ENCODE measurements around the gene CEP152.
A peak's percentile ranks its signal among the peaks of the same experiment; 100 is the strongest.
"Not testable (repeated sequence)": the region's sequence is repeated elsewhere in the genome, so short reads cannot be mapped to it uniquely, and the experiment has no call there.

Gene CEP152, protein sequence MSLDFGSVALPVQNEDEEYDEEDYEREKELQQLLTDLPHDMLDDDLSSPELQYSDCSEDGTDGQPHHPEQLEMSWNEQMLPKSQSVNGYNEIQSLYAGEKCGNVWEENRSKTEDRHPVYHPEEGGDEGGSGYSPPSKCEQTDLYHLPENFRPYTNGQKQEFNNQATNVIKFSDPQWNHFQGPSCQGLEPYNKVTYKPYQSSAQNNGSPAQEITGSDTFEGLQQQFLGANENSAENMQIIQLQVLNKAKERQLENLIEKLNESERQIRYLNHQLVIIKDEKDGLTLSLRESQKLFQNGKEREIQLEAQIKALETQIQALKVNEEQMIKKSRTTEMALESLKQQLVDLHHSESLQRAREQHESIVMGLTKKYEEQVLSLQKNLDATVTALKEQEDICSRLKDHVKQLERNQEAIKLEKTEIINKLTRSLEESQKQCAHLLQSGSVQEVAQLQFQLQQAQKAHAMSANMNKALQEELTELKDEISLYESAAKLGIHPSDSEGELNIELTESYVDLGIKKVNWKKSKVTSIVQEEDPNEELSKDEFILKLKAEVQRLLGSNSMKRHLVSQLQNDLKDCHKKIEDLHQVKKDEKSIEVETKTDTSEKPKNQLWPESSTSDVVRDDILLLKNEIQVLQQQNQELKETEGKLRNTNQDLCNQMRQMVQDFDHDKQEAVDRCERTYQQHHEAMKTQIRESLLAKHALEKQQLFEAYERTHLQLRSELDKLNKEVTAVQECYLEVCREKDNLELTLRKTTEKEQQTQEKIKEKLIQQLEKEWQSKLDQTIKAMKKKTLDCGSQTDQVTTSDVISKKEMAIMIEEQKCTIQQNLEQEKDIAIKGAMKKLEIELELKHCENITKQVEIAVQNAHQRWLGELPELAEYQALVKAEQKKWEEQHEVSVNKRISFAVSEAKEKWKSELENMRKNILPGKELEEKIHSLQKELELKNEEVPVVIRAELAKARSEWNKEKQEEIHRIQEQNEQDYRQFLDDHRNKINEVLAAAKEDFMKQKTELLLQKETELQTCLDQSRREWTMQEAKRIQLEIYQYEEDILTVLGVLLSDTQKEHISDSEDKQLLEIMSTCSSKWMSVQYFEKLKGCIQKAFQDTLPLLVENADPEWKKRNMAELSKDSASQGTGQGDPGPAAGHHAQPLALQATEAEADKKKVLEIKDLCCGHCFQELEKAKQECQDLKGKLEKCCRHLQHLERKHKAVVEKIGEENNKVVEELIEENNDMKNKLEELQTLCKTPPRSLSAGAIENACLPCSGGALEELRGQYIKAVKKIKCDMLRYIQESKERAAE (N-terminal part only)

DNA sequence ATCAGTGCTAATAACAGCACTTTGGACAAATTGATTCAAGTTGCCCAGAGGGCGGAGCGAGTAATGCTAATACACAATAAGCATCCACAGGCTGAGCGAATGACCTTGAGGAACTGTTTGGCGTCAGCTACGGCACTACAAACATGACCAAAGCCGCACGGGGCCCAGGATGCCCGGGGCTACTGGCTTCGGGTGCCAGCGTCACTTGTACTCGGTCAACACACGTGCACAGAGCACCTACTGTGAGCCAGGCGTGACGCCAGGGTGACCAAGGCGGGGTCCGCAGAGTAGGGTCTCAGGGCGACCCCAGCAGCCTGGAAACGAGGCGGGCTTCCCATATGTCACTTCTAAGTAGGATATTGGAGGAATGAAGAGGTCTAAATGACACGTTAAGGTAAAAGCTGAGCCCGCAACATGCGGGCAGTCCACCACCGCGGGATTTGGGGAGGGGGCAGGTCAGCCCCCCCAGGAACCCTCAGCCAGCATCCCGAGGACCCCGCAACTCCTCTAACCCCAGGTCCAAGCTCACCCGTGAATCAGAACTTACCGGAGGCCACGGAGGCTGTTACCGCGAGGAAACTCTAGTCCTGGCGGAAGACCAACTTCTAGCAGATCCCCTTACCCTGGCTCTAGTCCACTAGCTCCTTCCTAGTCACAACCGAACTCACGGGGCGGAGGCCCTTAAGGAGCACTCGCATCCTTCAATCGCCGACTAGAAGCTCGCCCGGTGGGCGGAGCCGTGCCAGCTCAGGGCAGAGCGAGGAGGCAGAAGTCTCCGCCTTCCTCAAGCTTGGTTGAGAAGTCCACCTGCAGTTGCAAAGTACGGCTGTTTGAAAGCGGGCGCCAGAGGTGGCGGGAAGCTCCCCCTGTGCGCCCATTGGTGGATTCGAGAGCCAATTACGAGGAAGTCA, at the start of gene CEP152:
Gene CEP152, minus strand, starts transcription at position 656 of the 911 bp plus-strand sequence. CDS start 5,420 bp downstream, outside the sequence.
- DNase-seq = peak; percentile 99

- no peak for DNase-seq
Measured at GRCh38 chr15:48859426-48859825, 48.6 kb upstream of the CEP152 start.

- no peak for DNase-seq
Measured at GRCh38 chr15:48858401-48858800, 47.5 kb upstream of the CEP152 start.

DNA sequence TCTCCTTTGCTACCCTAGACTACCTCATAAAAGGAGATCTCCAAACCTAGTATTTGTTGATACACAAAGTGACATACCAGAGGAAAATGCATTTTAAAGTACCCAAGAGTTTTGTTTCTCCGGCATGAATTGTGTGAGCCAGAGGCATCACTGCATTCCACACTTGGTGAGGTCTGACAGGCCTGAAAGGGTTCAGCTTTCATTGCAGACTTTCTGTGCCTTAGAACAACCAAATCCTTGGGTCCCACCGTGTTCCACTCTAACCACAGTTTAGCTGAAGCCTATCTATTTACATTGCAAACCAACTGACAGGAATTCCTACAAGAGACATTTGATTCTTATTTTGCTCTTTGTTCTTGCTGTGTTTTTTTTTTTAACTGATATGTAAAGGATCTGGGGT, 46.1 kb upstream of the CEP152 start:
- DNase-seq = no peak

DNA sequence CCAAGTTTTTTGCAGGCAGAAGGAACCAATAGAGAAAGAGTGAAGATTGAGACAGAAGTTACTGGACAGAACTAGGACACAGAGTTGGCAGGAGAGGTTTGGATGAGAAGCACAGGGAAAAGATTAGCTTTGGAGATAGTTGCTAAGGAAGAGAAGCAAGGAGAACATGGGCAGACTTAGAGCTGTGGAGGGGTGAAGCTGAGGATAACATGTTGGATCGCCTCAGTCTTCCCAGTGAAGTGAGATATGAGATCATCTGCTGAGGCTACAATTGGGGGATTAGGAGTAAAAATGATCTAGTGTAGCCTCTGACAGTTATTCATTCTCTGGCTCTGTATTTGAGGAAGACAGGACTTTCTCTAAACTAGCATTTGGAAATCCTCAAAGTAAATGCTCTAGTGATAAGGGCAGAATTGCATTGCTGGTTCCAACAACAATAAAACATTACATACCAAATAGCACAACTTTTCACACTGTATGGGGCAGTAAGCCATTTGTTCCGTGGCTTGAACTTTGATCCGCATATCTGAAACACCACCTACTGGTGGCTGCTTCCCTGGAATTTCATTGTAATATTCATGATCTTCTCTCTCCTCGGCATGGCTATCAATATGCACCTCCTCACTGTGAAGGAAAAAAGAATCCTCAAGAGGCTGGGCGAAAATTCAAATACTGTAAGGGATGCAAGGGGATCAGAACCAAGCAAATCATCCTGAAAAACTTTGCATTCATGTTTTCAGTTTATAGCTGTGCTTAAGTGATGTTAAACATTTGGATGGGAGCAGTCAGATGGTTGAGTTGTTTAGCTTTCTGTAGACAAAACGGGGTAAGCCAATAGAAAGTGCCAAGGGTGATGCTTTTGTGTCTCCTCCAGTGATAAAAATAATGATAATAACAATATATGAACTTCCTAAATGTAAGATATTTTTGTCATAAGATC, 44.9 kb upstream of the CEP152 start:
- DNase-seq = no peak

- DNase-seq = not testable (repeated sequence)
Measured at GRCh38 chr15:48854434-48854833, 43.6 kb upstream of the CEP152 start.

- DNase-seq = no peak
Measured at GRCh38 chr15:48851956-48852355, 41.1 kb upstream of the CEP152 start.

- no peak for DNase-seq
Measured at GRCh38 chr15:48850648-48851047, 39.8 kb upstream of the CEP152 start.

DNA sequence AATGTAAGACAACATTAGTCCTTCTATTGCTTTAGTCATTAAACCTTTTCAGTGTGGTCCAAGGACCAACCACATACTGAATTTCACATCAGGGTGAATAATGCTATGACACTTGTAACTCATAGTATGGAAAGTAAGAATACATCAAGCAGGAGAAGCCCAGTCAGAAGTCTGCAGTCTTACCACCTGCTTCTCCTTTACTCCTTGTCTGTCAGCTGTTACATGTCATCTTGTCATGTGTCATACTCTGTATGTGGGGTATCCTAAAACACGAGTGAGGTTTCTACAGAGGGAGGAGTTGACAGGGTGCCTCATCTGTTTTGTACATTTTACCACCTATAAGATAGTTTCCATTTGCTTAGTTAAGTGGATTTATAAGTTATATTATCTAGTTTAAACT, 34.3 kb upstream of the CEP152 start:
- no peak for DNase-seq

DNA sequence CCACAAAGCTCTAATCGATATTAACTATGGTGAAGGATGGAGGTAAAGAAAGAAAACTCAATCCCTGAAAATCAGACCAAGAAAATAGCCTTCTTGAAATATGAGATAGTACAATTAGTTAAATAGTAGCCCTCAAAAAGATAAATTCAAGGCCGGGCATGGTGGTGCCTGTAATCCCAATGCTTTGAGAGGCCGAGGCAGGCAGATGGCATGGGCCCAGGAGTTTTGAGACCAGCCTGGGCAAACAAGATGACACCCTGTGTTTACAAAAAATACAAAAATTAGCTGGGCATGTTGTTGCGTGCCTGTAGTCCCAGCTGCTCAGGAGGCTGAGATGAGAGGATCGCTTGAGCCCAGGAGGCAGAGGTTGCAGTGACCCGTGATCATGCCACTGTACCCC, 31.6 kb upstream of the CEP152 start:
- peak; percentile 69 for DNase-seq

GRCh38 chr15:48834756-48835155, 23.9 kb upstream of the CEP152 start:
- DNase-seq = no peak

GRCh38 chr15:48833526-48834239, 22.8 kb upstream of the CEP152 start:
- no peak for DNase-seq

GRCh38 chr15:48832648-48833047, 21.8 kb upstream of the CEP152 start:
- no peak for DNase-seq

DNA sequence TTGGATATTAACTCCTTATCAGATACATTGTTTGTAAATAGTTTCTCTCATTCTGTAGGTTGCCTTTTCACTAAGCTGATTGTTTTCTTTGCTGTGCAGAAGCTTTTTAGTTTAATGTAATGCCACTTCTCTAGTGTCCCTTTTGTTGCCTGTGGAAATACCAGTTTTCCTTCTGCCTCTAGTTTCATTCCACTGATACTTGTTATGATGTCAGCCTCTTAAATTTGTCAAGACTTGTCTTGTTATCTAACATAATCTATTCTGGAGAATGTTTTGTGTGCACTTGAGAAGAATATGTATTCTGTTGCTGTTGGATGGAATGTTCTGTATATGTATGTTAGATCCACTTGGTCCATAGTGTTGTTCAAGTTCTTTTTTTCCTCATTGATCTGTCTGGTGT, 18.0 kb upstream of the CEP152 start:
- DNase-seq = no peak

DNA sequence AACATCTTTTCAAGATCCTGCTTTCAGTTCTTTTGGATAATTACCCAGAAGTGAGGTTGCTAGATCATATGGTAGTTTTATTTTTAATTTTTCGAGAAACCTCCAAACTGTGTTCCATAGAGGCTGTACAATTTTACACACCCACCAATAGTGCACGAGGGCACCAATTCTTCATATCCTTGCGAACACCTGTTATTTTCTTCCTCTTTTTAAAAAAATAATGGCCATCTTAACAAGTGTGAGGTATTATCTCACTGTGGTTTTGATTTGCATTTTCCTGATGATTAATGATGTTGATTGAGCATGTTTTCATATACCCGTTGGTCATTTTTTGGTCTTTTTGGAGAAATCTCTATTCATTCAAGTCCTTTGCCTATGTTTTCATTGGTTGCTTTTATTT, 17.6 kb upstream of the CEP152 start:
- DNase-seq = no peak

DNA sequence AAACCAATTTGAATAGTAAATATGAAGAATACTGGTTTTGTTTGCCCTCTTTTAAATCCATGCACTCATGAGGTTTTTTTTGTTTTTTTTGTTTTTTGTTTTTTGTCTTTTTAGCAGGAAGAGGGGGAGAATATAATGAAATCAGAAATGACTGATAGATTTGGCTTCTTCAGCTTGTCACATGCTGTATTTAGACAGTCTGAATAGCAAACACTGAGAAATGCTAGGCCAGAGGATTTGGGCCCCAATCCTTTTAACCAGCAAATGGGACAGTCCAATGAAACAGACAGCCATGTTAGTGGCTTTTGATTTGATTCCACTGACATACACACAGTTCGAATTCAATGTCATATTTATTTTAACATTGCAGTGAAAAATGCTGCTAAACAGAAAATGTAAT, 14.2 kb upstream of the CEP152 start:
- no peak for DNase-seq

GRCh38 chr15:48823706-48824105, 12.8 kb upstream of the CEP152 start:
- no peak for DNase-seq

GRCh38 chr15:48823237-48823636, 12.4 kb upstream of the CEP152 start:
- DNase-seq = no peak

GRCh38 chr15:48814286-48814685, 3.4 kb upstream of the CEP152 start:
- no peak for DNase-seq

DNA sequence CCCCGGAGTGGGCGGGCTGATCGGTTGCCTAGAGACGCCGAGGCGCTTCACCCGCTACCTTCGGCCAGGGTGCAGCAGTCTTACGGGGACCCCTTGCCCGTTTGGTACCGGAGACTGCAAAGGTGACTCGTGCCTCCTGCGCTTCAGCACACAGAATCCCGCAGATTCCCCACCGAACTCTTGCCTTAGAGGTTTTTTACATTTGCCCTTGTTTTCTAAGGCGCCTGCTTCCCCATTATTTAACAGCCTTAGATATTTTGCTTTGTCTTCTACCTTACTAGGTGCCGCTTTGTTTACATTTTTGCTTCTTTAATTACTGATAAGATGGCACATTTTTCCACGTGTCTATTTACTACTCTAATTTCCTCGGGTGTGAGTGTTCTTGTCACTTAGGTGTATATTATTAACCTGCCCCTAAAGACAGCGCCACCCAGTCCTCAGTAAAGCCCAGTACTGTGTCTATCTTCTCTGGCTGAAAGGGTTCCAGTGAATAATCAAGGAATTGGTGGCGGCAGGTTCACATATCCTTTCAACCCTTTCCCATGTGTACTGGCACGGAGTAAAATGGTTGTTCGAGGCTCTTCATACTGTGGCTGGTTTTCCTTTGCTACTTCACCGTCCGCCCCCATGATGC, 573 bp upstream of the CEP152 start:
- no peak for DNase-seq
